SJCRH30 (cell line): ENCODE results near the gene XRCC5. TPM values are rescaled to one million over a fixed set of nuclear protein-coding genes. Genes with fewer than 3 reads are reported as not detected.

Experiments used
- DNase-seq, 2 experiments: peaks; one replicate each; pipeline ENCODE4 v3.0.0-alpha.2; 2015 to 2020
- H3K27ac ChIP-seq: fragments of 250-450 bp; sonication (Bioruptor Pico); 2 replicates; pipeline ENCODE4 v1.5.1; 2020; ENCODE audit warnings: mild to moderate bottlenecking, moderate library complexity
- H3K27me3 ChIP-seq: fragments of 250-450 bp; sonication (Bioruptor Pico); 2 replicates; pipeline ENCODE4 v1.5.1; 2020; ENCODE audit warnings: mild to moderate bottlenecking, moderate library complexity
- H3K36me3 ChIP-seq: fragments of 250-450 bp; sonication (Bioruptor Pico); 2 replicates; pipeline ENCODE4 v1.5.1; 2020; ENCODE audit warnings: mild to moderate bottlenecking, moderate library complexity
- H3K4me1 ChIP-seq: fragments of 250-450 bp; sonication (Bioruptor Pico); 2 replicates; pipeline ENCODE4 v1.5.1; 2020; ENCODE audit warnings: mild to moderate bottlenecking, moderate library complexity
- H3K4me3 ChIP-seq: fragments of 250-450 bp; sonication (Bioruptor Pico); 2 replicates; pipeline ENCODE4 v1.5.1; 2020; ENCODE audit warnings: mild to moderate bottlenecking, moderate library complexity
- H3K9me3 ChIP-seq: fragments of 250-450 bp; sonication (Bioruptor Pico); replicated peaks from 2 replicates; pipeline ENCODE4 v1.5.1; 2020; ENCODE audit warnings: mild to moderate bottlenecking, moderate library complexity
- total RNA-seq: library from RNA; depleted of rRNA; stranded (reverse); fragments of >200 nt; shearing (Covaris generic); gene quantifications from 2 replicates; pipeline ENCODE4 v1.2.3, GENCODE V29; 2014

XRCC5 gene
- total RNA-seq, 1 experiment from 2014 or later = 483 TPM

DNA sequence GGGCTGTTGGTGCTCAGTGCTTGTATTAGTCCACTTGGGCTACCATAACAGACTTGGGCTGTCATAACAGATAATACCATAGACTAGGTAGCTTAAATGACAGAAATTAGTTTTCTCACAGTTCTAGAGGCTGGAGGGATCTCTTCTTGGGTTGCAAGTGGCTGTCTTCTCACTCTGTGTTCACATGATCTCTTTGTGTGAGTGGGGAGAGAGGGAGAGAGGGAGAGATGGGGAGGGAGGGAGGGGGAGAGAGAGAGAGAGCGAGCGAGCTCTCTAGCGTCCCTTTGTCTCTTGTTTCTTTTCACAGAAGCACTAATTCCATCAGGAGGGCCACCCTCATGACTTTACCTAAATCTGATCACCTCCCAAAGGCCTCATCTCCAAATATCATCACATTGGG lies 4.5 kb upstream of the XRCC5 start:
- H3K4me1 ChIP-seq = peaks cover 5% of the 10 kb centered on the region; the same call in 1 of the 2 replicates
- H3K27me3 ChIP-seq = no peaks in the 10 kb centered on the region
- DNase-seq = no peak
- H3K9me3 ChIP-seq = no peaks in the 10 kb centered on the region
- H3K4me3 ChIP-seq = no peak overlapping the region
- peaks cover under 1% of the 10 kb centered on the region for H3K36me3 ChIP-seq
- H3K27ac ChIP-seq = no peak overlapping the region

DNA sequence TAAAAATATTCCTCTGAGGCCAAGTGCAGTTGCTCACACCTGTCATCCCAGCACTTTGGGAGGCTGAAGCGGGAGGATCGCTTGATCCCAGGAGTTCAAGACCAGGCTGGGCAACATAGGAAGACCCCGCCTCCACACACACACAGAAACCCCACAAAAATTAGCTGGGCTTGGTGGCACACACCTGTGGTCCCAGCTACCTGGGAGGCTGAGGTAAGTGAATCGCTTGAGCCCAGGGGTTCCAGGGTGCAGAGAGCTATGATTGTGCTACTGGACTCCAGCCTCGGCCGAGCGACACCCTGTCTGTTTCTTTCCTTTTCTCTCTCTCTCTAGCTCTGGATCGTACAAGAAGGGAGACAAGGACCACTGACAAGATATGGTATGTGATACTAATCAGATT lies 1.8 kb upstream of the XRCC5 start:
- Histone ChIP-seq H3K36me3 (peaks cover 23% of the 10 kb centered on the region), H3K4me1 (peaks cover 5% of the 10 kb centered on the region; the same call in 1 of the 2 replicates), H3K27me3 (no peaks in the 10 kb centered on the region), H3K4me3 (no peak overlapping the region), H3K27ac (no peak overlapping the region), H3K9me3 (no peaks in the 10 kb centered on the region)
- no peak for DNase-seq

DNA sequence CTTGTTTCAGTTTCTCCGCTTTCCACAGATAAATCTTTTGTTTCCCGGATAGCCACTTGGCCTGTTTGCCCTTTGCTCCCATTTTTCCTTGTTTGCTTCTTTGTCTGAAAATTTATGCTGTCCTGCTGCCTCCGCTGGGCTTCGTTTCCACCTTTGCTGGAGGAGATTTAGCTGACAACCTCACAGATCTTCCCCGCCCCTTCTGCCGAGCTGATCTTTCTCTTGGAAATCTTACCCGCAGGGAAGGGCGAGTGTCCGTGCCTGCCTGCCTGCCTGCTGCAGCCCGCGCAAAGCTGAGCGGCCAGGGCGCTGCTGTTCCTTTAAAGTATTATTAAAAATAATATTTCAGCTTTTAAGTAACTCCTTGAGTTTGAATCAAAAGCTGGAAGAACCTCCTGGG lies 1.4 kb upstream of the XRCC5 start:
- no peaks in the 10 kb centered on the region for H3K27me3 ChIP-seq
- H3K9me3 ChIP-seq = no peaks in the 10 kb centered on the region
- H3K4me1 ChIP-seq = peaks cover 5% of the 10 kb centered on the region; the same call in 1 of the 2 replicates
- no peak overlapping the region for H3K27ac ChIP-seq
- peaks cover 27% of the 10 kb centered on the region for H3K36me3 ChIP-seq
- no peak overlapping the region for H3K4me3 ChIP-seq
- DNase-seq = no peak

DNA sequence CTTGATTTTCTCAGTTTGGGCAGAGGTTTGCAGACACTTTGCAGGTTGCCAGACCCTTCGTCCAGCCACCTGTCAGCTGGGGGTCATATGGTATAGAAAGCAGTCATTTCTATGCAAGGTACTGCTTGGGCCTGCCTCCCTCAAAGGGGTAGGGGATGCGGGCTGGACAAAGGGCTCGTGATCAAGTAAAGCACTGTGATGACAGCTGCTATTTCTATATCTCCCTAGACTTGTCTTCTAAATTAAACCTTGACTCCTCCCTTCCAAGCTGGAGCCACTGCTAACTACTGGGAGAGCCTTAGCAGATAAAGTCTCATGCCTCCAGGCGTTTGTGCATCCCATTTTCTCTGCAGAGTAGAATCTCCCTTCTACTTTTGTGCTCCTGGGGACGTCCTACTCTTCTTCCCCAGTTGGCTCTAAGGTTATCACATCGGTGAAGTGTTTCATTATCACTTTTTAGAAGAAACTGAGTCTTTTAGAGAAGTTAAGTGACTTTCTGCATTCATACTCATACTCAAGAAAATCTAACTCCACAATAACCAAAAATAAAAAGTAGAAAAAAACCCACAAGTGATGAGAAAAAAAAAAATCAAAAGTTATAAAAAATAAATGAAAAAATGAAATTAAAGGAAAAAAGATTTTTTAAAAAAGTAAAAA lies 710 bp upstream of the XRCC5 start:
- H3K36me3 ChIP-seq = peaks cover 34% of the 10 kb centered on the region
- peak; percentile 47 to 65 for DNase-seq
- no peaks in the 10 kb centered on the region for H3K27me3 ChIP-seq
- peak overlapping the region; percentile 88 for H3K27ac ChIP-seq
- H3K4me3 ChIP-seq = peak overlapping the region; percentile 96
- H3K4me1 ChIP-seq = peaks cover 5% of the 10 kb centered on the region; the same call in 1 of the 2 replicates
- H3K9me3 ChIP-seq = no peaks in the 10 kb centered on the region

DNA sequence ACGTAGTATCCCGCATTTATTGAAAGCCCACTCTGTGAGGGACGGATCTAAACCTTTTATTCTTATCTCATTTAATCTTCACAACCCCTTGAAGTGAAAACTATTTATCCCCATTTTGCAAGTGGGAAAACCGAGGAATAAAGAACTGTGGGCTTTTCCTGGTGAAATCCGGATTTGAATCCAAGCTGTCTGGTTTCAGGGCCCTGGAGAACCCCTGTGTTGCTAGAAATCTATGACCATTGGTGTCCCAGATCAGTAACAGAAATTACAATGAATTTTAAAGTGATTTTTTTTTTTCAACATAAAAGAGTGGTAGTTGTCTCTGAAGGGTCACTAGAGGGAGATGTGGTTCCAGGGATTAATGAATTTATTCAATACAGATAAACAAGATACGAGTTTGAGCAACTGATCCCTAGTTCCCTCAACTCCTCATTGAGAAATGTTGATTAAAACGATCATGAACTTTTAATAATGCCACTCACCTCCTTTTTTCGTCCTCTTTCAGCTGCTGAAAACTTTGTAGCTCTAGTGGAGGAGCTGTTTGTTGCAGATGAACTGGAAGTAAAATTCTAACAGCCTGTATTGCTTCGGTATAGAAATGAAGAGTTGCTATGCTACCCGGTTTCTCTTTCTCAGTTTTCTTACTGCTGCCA lies 940 bp downstream of the XRCC5 start:
- Histone ChIP-seq H3K36me3 (peaks cover 47% of the 10 kb centered on the region), H3K9me3 (no peaks in the 10 kb centered on the region), H3K4me1 (peaks cover 12% of the 10 kb centered on the region), H3K4me3 (peak overlapping the region; percentile 96), H3K27ac (peak overlapping the region; percentile 88), H3K27me3 (no peaks in the 10 kb centered on the region)
- DNase-seq = peak in 1 of 2 experiments; percentile 24

DNA sequence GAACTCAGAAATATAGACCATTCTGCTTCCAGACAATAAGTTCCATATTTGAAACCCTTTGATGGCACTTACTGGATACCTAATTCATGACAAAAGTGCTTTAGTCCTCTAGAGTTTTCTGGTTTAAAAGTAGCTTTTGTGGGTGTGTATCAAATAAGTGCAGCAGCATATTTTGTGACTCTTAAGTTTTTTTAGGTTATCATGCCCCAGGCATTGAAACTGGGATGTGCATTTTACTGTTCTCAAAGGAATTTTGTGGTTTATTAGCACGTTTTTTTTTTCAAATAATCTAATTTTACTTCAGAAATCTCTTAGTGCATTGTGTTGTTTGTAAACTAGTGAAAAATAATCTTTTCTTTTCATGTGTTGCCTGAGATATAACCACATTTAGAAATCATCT lies 1.5 kb downstream of the XRCC5 start:
- Histone ChIP-seq H3K9me3 (no peaks in the 10 kb centered on the region), H3K36me3 (peaks cover 52% of the 10 kb centered on the region), H3K4me3 (peak overlapping the region; percentile 96), H3K4me1 (peaks cover 16% of the 10 kb centered on the region), H3K27me3 (no peaks in the 10 kb centered on the region), H3K27ac (peak overlapping the region; percentile 88)
- DNase-seq = no peak

DNA sequence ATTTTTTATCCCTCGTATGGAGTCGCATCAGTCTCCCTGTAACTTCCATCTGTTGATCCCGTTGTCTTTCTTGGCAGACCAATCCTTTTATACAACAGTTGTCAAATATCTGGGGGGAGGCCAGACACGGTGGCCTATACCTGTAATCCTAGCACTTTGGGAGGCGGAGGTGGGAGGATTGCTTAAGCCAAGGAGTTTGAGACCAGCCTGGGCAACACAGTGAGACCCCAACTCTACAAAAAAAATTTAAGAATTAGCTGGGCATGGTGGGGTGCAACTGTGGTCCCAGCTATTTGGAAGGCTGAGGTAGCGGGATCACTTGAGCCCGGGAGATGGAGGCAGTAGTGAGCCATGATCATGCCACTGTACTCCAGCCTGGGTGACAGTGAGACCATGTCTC lies 2.0 kb downstream of the XRCC5 start:
- H3K9me3 ChIP-seq = no peaks in the 10 kb centered on the region
- H3K36me3 ChIP-seq = peaks cover 57% of the 10 kb centered on the region
- no peaks in the 10 kb centered on the region for H3K27me3 ChIP-seq
- no peak overlapping the region for H3K27ac ChIP-seq
- H3K4me1 ChIP-seq = peaks cover 21% of the 10 kb centered on the region
- H3K4me3 ChIP-seq = no peak overlapping the region
- DNase-seq = no peak

DNA sequence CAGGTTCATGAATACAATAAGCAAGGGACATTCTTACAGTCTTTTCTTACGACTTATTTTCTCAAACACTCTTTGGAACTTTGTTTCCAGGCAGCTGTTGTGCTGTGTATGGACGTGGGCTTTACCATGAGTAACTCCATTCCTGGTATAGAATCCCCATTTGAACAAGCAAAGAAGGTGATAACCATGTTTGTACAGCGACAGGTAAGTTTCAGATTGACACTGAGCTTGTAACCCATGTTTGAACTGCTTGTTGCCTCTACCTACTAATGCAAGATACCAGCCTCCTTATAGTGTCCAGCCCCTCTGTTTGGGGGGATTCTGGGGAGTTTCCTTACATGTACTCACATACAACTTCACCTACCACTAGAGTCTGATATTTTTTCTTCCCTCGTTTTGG lies 3.8 kb downstream of the XRCC5 start:
- H3K27me3 ChIP-seq = no peaks in the 10 kb centered on the region
- no peaks in the 10 kb centered on the region for H3K9me3 ChIP-seq
- no peak overlapping the region for H3K4me3 ChIP-seq
- H3K36me3 ChIP-seq = peaks cover 75% of the 10 kb centered on the region
- no peak for DNase-seq
- peak overlapping the region; percentile 15; the same call in 1 of the 2 replicates for H3K27ac ChIP-seq
- peaks cover 28% of the 10 kb centered on the region for H3K4me1 ChIP-seq

DNA sequence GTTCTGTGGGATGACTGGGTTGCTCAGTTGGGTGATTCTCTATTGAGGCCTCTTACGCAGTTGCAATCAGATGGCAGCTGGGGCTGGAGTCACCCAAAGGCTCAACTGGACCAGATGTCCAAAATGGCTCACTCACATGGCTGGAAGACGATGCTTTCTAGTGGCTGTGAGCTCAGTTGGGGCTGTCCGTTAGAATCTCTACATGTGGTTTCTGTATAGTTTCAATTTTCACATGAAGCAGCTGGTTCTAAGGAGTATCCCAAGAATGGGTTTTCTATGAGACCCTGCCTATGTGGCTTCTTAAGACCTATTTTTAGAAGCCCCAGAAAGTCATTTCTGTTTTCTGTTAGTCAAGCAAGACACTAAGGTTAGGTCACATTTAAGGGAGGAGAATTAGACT lies 4.4 kb downstream of the XRCC5 start:
- DNase-seq = peak; percentile 38 to 49
- peaks cover 24% of the 10 kb centered on the region for H3K4me1 ChIP-seq
- H3K36me3 ChIP-seq = peaks cover 81% of the 10 kb centered on the region
- H3K27ac ChIP-seq = peak overlapping the region; percentile 15; the same call in 1 of the 2 replicates
- H3K4me3 ChIP-seq = no peak overlapping the region
- H3K27me3 ChIP-seq = no peaks in the 10 kb centered on the region
- H3K9me3 ChIP-seq = no peaks in the 10 kb centered on the region

DNA sequence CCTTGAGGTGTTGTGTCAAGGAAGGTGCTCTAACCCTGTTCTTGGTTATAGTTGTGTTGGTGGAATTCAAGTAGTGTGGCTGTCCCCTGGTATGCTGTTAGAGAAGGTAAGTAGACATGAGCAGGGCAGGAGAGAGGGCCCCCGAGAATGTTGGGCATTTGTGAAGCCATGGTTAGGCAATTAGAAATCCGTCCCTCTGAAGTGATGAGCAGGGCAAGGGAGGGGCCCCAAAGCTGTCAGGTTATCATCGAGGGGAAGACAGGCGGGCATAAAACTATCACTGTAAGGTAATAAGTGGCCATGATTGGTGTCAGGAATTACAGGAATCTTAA lies 5.2 kb downstream of the XRCC5 start:
- no peaks in the 10 kb centered on the region for H3K27me3 ChIP-seq
- peaks cover 23% of the 10 kb centered on the region for H3K4me1 ChIP-seq
- peak in 1 of 2 experiments; percentile 6 for DNase-seq
- no peak overlapping the region for H3K27ac ChIP-seq
- peaks cover 89% of the 10 kb centered on the region for H3K36me3 ChIP-seq
- no peak overlapping the region for H3K4me3 ChIP-seq
- H3K9me3 ChIP-seq = no peaks in the 10 kb centered on the region

DNA sequence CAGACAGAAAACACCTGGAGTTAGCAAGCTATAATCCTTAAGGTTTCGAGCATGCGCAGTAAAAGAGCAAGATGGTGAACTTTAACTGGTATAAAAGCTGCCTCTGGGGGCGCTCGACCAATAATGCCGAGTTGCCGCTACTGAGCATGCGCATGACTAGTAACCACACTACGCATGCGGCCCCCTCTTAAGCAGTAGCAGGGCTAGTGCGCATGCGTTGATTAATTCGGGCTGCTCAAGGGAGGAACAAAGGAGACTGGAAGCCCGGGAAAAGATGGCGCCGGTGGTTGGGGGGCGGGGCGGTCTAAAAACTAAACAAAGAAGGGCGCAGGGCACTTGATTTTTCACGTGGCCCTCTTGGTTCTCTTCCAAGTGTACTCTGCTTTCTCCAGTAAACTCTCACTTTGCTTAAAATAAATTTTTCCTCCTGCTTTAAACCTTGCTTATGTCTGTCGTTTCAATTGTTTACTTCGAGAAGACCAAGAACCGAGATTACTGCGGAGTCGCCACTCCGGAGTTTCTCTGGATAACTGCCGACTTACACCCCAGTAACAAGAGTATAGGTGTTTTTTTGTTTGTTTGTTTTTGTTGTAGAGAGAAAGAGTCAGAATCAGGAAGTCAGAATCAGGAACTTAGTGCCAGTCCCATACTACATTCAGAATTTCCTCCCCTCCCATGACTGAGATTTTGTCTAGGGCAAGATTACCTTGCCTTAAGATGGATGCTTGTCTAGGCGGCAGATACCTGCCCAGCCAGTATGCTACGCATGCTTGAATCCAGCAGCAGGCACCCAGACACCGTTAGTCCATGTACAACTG lies 5.8 kb downstream of the XRCC5 start:
- Histone ChIP-seq H3K4me1 (peaks cover 23% of the 10 kb centered on the region), H3K27me3 (no peaks in the 10 kb centered on the region), H3K9me3 (no peaks in the 10 kb centered on the region), H3K4me3 (peak overlapping the region; percentile 59), H3K36me3 (peaks cover 92% of the 10 kb centered on the region), H3K27ac (peak overlapping the region; percentile 87)
- peak; percentile 98 to 100 for DNase-seq

DNA sequence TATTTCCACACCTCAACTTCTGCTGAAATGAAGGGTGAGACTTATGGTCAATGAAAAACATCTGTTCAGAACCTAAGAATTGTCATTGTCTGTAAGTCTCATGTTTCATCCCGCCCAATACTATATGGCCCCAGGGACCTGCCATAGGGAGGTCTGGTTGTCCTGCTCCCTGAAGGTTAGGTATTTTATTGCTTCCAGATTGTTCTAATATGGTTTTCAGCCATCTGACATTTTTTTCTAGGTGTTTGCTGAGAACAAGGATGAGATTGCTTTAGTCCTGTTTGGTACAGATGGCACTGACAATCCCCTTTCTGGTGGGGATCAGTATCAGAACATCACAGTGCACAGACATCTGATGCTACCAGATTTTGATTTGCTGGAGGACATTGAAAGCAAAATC lies 7.3 kb downstream of the XRCC5 start:
- no peak overlapping the region for H3K4me3 ChIP-seq
- no peak overlapping the region for H3K27ac ChIP-seq
- peaks cover 23% of the 10 kb centered on the region for H3K4me1 ChIP-seq
- peak in 1 of 2 experiments; percentile 26 for DNase-seq
- H3K9me3 ChIP-seq = no peaks in the 10 kb centered on the region
- H3K27me3 ChIP-seq = no peaks in the 10 kb centered on the region
- peaks cover 96% of the 10 kb centered on the region for H3K36me3 ChIP-seq

DNA sequence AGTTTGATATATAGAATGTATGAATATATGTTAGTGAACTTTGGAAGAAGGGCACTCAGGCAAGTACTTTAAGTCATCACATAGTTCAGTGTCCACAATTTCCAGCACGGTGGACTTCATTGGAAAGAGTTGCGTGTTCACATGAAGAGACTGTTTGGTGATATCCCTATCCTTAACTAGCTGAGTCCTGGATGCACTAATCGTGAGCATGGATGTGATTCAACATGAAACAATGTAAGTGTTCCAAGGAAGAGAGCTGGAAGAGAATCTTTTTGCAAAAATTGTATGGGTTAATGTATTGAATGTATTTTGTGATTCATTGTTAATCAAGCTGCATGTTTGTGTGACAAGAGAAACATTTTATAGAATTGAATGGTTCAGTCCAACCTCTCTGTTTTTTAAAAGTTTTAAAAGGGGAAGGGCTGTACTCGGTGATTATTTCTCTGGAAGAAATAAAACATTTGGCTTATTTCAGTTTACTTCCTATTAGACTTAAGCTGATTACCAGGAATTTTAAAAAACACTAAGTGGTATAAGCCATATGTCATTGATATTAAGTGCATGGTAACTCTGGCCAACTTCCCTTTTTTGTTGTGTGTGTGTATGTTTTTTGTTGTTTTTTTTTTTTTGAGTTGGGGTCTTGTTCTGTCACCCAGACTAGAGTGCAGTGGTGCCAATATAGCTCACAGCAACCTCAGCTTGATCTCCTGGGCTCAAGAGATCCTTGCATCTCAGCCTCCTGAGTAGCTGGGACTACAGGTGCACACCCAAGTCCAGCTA lies 8.6 kb downstream of the XRCC5 start:
- peaks cover 96% of the 10 kb centered on the region for H3K36me3 ChIP-seq
- H3K4me1 ChIP-seq = peaks cover 23% of the 10 kb centered on the region
- DNase-seq = no peak
- no peak overlapping the region for H3K4me3 ChIP-seq
- H3K9me3 ChIP-seq = no peaks in the 10 kb centered on the region
- H3K27me3 ChIP-seq = no peaks in the 10 kb centered on the region
- H3K27ac ChIP-seq = no peak overlapping the region

DNA sequence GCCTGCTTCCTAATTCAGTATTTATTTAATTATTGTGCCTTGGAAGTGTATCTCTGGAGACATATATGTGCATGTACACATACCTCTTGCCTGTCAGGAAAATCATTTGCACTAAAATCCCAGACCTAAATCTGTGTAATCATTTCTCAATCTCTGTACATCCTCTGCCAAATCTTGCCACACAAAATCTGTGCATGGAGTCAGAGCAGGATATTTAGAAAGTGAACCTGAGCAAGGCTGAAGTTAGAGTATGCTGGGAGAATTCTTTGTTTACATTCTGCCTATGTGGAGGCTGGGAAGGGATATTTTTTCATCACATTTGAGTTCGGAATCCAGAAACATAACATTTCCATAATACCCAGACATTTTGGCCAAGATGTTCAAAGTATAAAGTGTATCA lies 9.3 kb downstream of the XRCC5 start:
- no peaks in the 10 kb centered on the region for H3K27me3 ChIP-seq
- no peak overlapping the region for H3K27ac ChIP-seq
- no peak for DNase-seq
- H3K4me1 ChIP-seq = peaks cover 23% of the 10 kb centered on the region
- no peaks in the 10 kb centered on the region for H3K9me3 ChIP-seq
- H3K36me3 ChIP-seq = peaks cover 96% of the 10 kb centered on the region
- H3K4me3 ChIP-seq = no peak overlapping the region
